GM12878 (cell line): ENCODE data around the gene DENND1C. TPM values are rescaled to one million over a fixed set of nuclear protein-coding genes. Genes with fewer than 3 reads are reported as not detected.
A peak's percentile ranks its signal among the peaks of the same experiment; 100 is the strongest.

ENCODE experiments used
- ATAC-seq: fragments of 200-7000 bp; cut with Tn5 transposase; 3 replicates; pipeline ENCODE4 v1.9.1; 2020; ENCODE audit warnings: mild to moderate bottlenecking, moderate library complexity
- BruUV-seq: library from RNA; stranded (reverse); fragments of 400-500 nt; replicated peaks from 2 replicates; lab custom pipeline; 2021; lab: Mats Ljungman, UMichigan
- CTCF ChIA-PET: fragments of 300-600 bp; sonication (Branson Sonifier 250); formaldehyde crosslinking; extraction: SDS; loops from one replicate; lab custom pipeline; 2021; ENCODE audit warnings: inconsistent platforms; lab: Yijun Ruan, JAX
- POLR2A ChIA-PET: fragments of 350-600 bp; formaldehyde crosslinking; extraction: SDS; loops from one replicate; lab custom pipeline; 2021; ENCODE audit warnings: inconsistent platforms; lab: Charles Lee
- RAD21 ChIA-PET: fragments of 300-600 bp; sonication (Branson Sonifier 250); formaldehyde crosslinking; loops from one replicate; lab custom pipeline; 2023; ENCODE audit warnings: antibody characterized with exemption; ENCODE audit not compliant: unreplicated experiment; lab: Charles Lee
- SMC1A ChIA-PET: fragments of 300-600 bp; sonication (Branson Sonifier 250); formaldehyde crosslinking; loops from one replicate; lab custom pipeline; 2023; ENCODE audit not compliant: unreplicated experiment, uncharacterized antibody; lab: Charles Lee
- DNase-seq: peaks from one replicate; pipeline ENCODE4 v3.0.0-alpha.2; 2011; ENCODE audit warnings: low read depth, low spot score
- FAIRE-seq: peaks from 3 replicates; lab custom pipeline; 2011; peaks lifted over from hg19 to GRCh38; lab: Jason Lieb, UNC
- H2AFZ ChIP-seq: 2 replicates; pipeline ENCODE4 v1.6.0; 2011; ENCODE audit warnings: low read depth, low read length, control low read depth; ENCODE audit not compliant: control insufficient read depth
- H3K27ac ChIP-seq: 2 replicates; pipeline ENCODE4 v1.5.1; 2011; ENCODE audit warnings: control low read depth; ENCODE audit not compliant: control insufficient read depth, insufficient read depth
- H3K27me3 ChIP-seq, 2 experiments: replicated peaks in 1 of 2; 2 replicates each; pipeline versions ENCODE4 v1.6.0 to v1.6.1; 2011; ENCODE audit warnings: low read length in 1 of 2; ENCODE audit not compliant: control insufficient read depth in 2 of 2, insufficient read depth in 2 of 2
- H3K36me3 ChIP-seq, 2 experiments: 2 replicates each; pipeline ENCODE4 v1.5.1; 2011; ENCODE audit warnings: low read length in 1 of 2; ENCODE audit not compliant: control insufficient read depth in 2 of 2, insufficient read depth in 2 of 2
- H3K4me1 ChIP-seq: 2 replicates; pipeline ENCODE4 v1.6.1; 2011; ENCODE audit warnings: mild to moderate bottlenecking, low read length, moderate library complexity, mixed read lengths; ENCODE audit not compliant: control insufficient read depth, insufficient read depth
- H3K4me2 ChIP-seq: 2 replicates; pipeline ENCODE4 v1.6.0; 2011; ENCODE audit warnings: control low read depth; ENCODE audit not compliant: control insufficient read depth, insufficient read depth
- H3K4me3 ChIP-seq: fragments of 200-600 bp; sonication (generic); 2 replicates; pipeline ENCODE4 v1.5.1; 2016
- H3K79me2 ChIP-seq: 2 replicates; pipeline ENCODE4 v1.6.0; 2011; ENCODE audit warnings: low read length; ENCODE audit not compliant: control insufficient read depth, insufficient read depth
- H3K9ac ChIP-seq: 2 replicates; pipeline ENCODE4 v1.8.0; 2011; ENCODE audit warnings: low read length, control low read depth, mixed read lengths; ENCODE audit not compliant: control insufficient read depth, insufficient read depth
- H3K9me3 ChIP-seq: replicated peaks from 3 replicates; pipeline ENCODE4 v1.5.1; 2011; ENCODE audit warnings: mild to moderate bottlenecking, low read length; ENCODE audit not compliant: control insufficient read depth, insufficient read depth
- H4K20me1 ChIP-seq: 2 replicates; pipeline ENCODE4 v1.6.0; 2011; ENCODE audit not compliant: control insufficient read depth, insufficient read depth
- BCL11A ChIP-seq: IDR thresholded peaks from 2 replicates; pipeline ENCODE4 v1.6.1; 2011; ENCODE audit warnings: low read depth, low read length
- CBFB ChIP-seq: IDR thresholded peaks from 2 replicates; pipeline ENCODE4 v1.6.1; 2016; ENCODE audit warnings: antibody characterized with exemption, low read depth
- CEBPB ChIP-seq, 2 experiments: fragments of 150-350 bp in 1 of 2; IDR thresholded peaks; 2 replicates each; pipeline ENCODE4 v1.6.1; 2012 to 2014; ENCODE audit warnings: low read depth in 2 of 2, low read length in 2 of 2, borderline replicate concordance in 1 of 2, inconsistent platforms in 1 of 2
- CHD1 ChIP-seq: IDR thresholded peaks from 2 replicates; pipeline ENCODE4 v1.6.1; 2012; ENCODE audit warnings: low read depth, low read length, improper control_type of control experiment
- ETV6 ChIP-seq, 2 experiments: fragments of 450-650 bp in 1 of 2; IDR thresholded peaks in 1 of 2; conservative IDR thresholded peaks in 1 of 2; 2 replicates each; pipeline ENCODE4 v1.6.1; 2014; ENCODE audit warnings: antibody characterized with exemption in 1 of 2, borderline replicate concordance in 1 of 2, low read depth in 1 of 2, mild to moderate bottlenecking in 1 of 2, moderate library complexity in 1 of 2
- FOS ChIP-seq: IDR thresholded peaks from 3 replicates; pipeline ENCODE4 v1.6.1; 2011; ENCODE audit warnings: borderline replicate concordance; ENCODE audit not compliant: insufficient read length; ENCODE audit errors: extremely low read depth
- IKZF1 ChIP-seq: fragments of 450-650 bp; conservative IDR thresholded peaks from 2 replicates; pipeline ENCODE4 v1.6.1; 2017; ENCODE audit warnings: antibody characterized with exemption, mild to moderate bottlenecking
- PAX8 ChIP-seq: fragments of 450-650 bp; IDR thresholded peaks from 2 replicates; pipeline ENCODE4 v1.6.1; 2017; ENCODE audit warnings: mild to moderate bottlenecking, moderate library complexity
- PBX3 ChIP-seq: IDR thresholded peaks from 2 replicates; pipeline ENCODE4 v1.6.1; 2011; ENCODE audit warnings: mild to moderate bottlenecking, low read depth, low read length, moderate library complexity; ENCODE audit not compliant: insufficient replicate concordance
- PML ChIP-seq: IDR thresholded peaks from 2 replicates; pipeline ENCODE4 v1.6.1; 2012; ENCODE audit warnings: low read length, inconsistent platforms
- RCOR1 ChIP-seq: conservative IDR thresholded peaks from 2 replicates; pipeline ENCODE4 v1.6.1; 2012; ENCODE audit warnings: low read depth, low read length, improper control_type of control experiment
- RFX5 ChIP-seq: IDR thresholded peaks from 2 replicates; pipeline ENCODE4 v1.6.1; 2011; ENCODE audit warnings: low read depth, low read length, improper control_type of control experiment
- SPI1 ChIP-seq: IDR thresholded peaks from 2 replicates; pipeline ENCODE4 v1.6.1; 2011; ENCODE audit warnings: low read depth, mild to moderate bottlenecking, low read length, moderate library complexity, borderline replicate concordance; ENCODE audit not compliant: insufficient read depth
- TBL1XR1 ChIP-seq: IDR thresholded peaks from 2 replicates; pipeline ENCODE4 v1.6.1; 2012; ENCODE audit warnings: low read depth, low read length, improper control_type of control experiment
- ZBTB11 ChIP-seq: fragments of 450-650 bp; formaldehyde crosslinking; IDR thresholded peaks from 2 replicates; pipeline ENCODE4 v1.5.0; 2022; ENCODE audit warnings: mild to moderate bottlenecking, missing genetic modification characterization
- WGBS: methylation state at CpG from one replicate; pipeline ENCODE4 v1.1.6; 2016; ENCODE audit warnings: low lambda C conversion rate; ENCODE audit not compliant: insufficient replicate concordance, insufficient coverage; ENCODE audit errors: missing lambda C conversion rate; 5-methylcytosine and 5-hydroxymethylcytosine counted together
- in situ Hi-C: fragments of 300-500 bp; cut with MboI; formaldehyde crosslinking; loops from 9 replicates; pipeline ENCODE4 v1.14.3; 2018; ENCODE audit warnings: mixed read lengths
- intact Hi-C: fragments of 100-400 bp; cut with micrococcal nuclease; formaldehyde crosslinking; loops from one replicate; pipeline ENCODE4 v1.14.2; 2022; ENCODE audit not compliant: unreplicated experiment
- polyA plus RNA-seq, 11 experiments: library from polyadenylated mRNA; depleted of rRNA in 4 of 11; unstranded in 6 of 11; stranded (reverse) in 5 of 11; fragments of >200 nt; fragmentation: Nextera tagmentation in 4 of 11; fragmentation: Illumina TruSeq in 1 of 11; extraction: Ambion mirVana in 4 of 11; extraction: Trizol in 1 of 11; gene quantifications; 1 replicate in 1 of 11; 2 replicates in 10 of 11; pipeline versions ENCODE4 v1.2.1 to v1.2.3, GENCODE V29; 2011 to 2016; ENCODE audit warnings: inconsistent platforms in 2 of 11, missing spikeins in 2 of 11, low read depth in 1 of 11
- total RNA-seq, 4 experiments: library from RNA; depleted of rRNA in 3 of 4; stranded (reverse); fragments of >200 nt in 3 of 4; fragmentation: Illumina TruSeq in 1 of 4; extraction: Trizol in 1 of 4; gene quantifications; 2 replicates each; pipeline versions ENCODE4 v1.2.1 to v1.2.3, GENCODE V29; 2013 to 2021
- TF ChIP-seq, protein P1 (sequence below): fragments of 450-650 bp; IDR thresholded peaks from 2 replicates; pipeline ENCODE4 v1.6.1; 2017; ENCODE audit warnings: mild to moderate bottlenecking
- TF ChIP-seq, protein P2 (sequence below): IDR thresholded peaks from 2 replicates; pipeline ENCODE4 v1.6.1; 2012; ENCODE audit warnings: low read depth, low read length, improper control_type of control experiment

The DENND1C gene
- total and polyA plus RNA-seq, 10 of the 15 experiments (the other 5 are each of a cell fraction or from before 2014, with no cell fraction given): 2.4 to 54.3 (median 32.7) TPM

DNA sequence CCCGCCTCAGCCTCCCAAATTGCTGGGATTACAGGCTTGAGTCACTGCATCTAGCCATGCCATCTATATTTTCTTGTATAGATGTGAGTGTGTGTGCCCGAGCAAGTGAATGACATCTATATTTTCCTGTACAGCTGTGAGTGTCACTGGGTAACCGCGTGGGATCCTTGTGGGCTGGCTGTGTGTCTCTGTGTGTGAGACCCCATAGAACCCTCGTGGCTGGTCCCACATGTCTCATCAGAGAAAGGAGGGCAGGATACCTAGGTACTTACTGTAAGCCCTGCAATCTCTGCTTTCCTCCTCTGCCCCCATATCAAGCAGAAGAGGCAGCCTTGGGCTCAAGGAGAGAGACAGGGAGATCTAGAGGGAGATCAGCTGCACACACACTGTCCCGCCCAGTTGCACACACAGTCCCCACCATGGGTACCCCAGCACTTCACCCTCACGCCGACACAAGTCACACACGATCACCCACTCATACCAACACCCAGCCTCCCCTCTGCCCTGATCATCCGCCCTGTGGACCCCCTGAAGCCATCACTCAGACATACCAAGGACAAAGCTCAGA lies 655 bp downstream of the DENND1C start:
- BruUV-seq: no TSS peak
- Histone ChIP-seq H3K4me2 (peak overlapping the region; percentile 89), H3K4me3 (peak overlapping the region; percentile 69), H3K9ac (peak overlapping the region; percentile 99), H3K9me3 (no peaks in the 10 kb centered on the region; the same call in 2 of the 3 replicates), H3K36me3 (peaks cover 4 to 11% of the 10 kb centered on the region in 2 experiments; a peak in 3 of 4 replicates), H3K27me3 (no peaks in the 10 kb centered on the region), H3K27ac (peak overlapping the region; percentile 93), H4K20me1 (no peaks in the 10 kb centered on the region), H3K79me2 (peaks cover 16% of the 10 kb centered on the region), H3K4me1 (peaks cover 10% of the 10 kb centered on the region), H2AFZ (peak overlapping the region; percentile 82)
- 12% methylated on average over 10 of the region's 10 CpGs for WGBS
- FAIRE-seq (peak; percentile 85), ATAC-seq (peak; percentile 48), DNase-seq (no peak)
- SMC1A ChIA-PET: interaction anchor here (0.6 to 2.1 kb wide), 12 partner anchors 8 to 354 kb away, joined by 3 to 5 read pairs (median 3); partner anchors contain the start of genes ALKBH7 and GTF2F1
- POLR2A ChIA-PET: interaction anchor here (0.5 to 1.9 kb wide), 16 partner anchors 8 to 180 kb away, joined by 3 to 10 read pairs (median 4); partner anchors contain the start of genes ALKBH7, KHSRP and SLC25A23
- RAD21 ChIA-PET: interaction anchor here (0.6 to 2.4 kb wide), 16 partner anchors 9 to 382 kb away, joined by 3 to 20 read pairs (median 4); partner anchors contain the start of genes ALKBH7, CLPP, GPR108 and SLC25A23
- in situ Hi-C loops (no loop called here), intact Hi-C loops (no loop called here)
- CTCF ChIA-PET: interaction anchor here (0.7 to 3.4 kb wide), 22 partner anchors 10 to 382 kb away, joined by 3 to 26 read pairs (median 4); partner anchors contain the start of genes ALKBH7, KHSRP, SLC25A23 and TUBB4A
- TF ChIP-seq SPI1 (no peak), ZBTB11 (CRISPR knock-in tag) (no peak), TBL1XR1 (no peak), PBX3 (no peak), ETV6 (conservative IDR thresholded peaks at IDR 0.05 in 1 of 2, IDR thresholded peaks at IDR 0.05 in 1 of 2; ENCODE audit: borderline replicate concordance in 1 of 2, low read depth in 1 of 2) (no peak), CBFB (no peak), RCOR1 (no peak), BCL11A (no peak), PAX8 (no peak), FOS (no peak), RFX5 (no peak), PML (no peak), IKZF1 (no peak), CEBPB (IDR thresholded peaks at IDR 0.05; ENCODE audit: borderline replicate concordance in 1 of 2, low read depth in 2 of 2, low read length in 2 of 2) (no peak), CHD1 (no peak)
- TF ChIP-seq, protein P1, sequence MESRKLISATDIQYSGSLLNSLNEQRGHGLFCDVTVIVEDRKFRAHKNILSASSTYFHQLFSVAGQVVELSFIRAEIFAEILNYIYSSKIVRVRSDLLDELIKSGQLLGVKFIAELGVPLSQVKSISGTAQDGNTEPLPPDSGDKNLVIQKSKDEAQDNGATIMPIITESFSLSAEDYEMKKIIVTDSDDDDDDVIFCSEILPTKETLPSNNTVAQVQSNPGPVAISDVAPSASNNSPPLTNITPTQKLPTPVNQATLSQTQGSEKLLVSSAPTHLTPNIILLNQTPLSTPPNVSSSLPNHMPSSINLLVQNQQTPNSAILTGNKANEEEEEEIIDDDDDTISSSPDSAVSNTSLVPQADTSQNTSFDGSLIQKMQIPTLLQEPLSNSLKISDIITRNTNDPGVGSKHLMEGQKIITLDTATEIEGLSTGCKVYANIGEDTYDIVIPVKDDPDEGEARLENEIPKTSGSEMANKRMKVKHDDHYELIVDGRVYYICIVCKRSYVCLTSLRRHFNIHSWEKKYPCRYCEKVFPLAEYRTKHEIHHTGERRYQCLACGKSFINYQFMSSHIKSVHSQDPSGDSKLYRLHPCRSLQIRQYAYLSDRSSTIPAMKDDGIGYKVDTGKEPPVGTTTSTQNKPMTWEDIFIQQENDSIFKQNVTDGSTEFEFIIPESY: no peak
- TF ChIP-seq, protein P2, sequence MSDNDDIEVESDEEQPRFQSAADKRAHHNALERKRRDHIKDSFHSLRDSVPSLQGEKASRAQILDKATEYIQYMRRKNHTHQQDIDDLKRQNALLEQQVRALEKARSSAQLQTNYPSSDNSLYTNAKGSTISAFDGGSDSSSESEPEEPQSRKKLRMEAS: no peak
